ENCODE results near the gene SV2C.
"Not testable (repeated sequence)": the region's sequence is repeated elsewhere in the genome, so short reads cannot be mapped to it uniquely, and the experiment has no call there.

SV2C gene

DNA sequence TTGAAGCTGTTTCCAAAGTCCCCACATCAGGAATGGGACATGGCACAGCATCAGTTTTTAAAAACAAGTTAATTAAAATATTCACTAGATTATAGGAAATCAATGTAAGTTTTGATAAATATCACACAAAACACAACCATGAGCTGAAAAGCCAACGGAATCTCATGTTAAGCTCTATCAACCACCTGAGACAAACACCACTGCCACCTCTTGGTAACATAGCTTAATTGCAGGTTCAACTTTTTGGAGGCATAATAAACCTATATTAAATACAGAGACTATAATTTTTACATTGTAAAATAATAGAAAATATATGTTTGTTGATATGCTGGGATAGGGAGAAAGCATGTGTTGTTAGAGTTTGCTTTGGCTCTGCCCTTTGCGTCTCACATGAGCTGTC, 126.1 kb downstream of the SV2C start:
- DNase-seq, result no peak

DNA sequence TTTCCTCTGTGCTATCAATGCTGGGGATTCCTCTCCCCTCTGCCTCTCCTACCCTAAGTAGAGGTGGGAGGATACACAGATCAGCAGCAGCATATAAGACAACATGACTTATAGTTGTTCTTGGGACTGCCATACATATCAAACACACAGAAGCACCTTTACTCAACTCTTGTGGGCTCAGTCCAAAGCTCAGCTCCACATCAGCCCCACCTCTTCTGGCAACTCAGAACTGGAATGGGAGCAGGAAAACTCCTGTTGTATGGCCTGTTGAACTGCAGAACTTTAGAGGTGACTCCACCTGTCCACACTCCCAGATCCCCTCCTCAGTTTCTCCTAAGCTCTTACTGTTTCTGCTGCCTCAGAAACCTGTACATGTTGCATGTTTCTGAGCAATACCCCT, 127.8 kb downstream of the SV2C start:
- no peak for DNase-seq

- DNase-seq, result no peak
Observed at GRCh38 chr5:76213858-76214257, 130.7 kb downstream of the SV2C start.

GRCh38 chr5:76216748-76217147, 133.6 kb downstream of the SV2C start:
- DNase-seq, result no peak

DNA sequence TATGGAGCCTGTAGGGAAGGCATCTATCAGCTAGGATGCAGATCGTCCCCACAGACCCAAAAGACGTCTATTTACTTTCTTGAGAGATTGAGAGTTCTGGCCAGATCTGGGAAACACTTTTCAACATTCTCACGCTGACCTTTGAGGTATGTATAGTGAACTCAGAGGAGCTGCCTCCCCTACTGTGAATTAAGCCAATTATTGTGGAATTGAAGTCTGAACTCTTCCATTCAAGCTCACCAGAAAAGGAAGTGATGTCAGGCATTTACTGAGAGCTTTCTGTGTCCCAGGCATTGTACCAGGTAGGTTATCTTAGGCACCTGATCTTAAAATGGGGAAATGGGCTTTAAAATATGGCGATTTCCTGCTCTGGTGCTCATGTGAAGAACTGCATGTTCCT, 136.5 kb downstream of the SV2C start:
- DNase-seq, result no peak

DNA sequence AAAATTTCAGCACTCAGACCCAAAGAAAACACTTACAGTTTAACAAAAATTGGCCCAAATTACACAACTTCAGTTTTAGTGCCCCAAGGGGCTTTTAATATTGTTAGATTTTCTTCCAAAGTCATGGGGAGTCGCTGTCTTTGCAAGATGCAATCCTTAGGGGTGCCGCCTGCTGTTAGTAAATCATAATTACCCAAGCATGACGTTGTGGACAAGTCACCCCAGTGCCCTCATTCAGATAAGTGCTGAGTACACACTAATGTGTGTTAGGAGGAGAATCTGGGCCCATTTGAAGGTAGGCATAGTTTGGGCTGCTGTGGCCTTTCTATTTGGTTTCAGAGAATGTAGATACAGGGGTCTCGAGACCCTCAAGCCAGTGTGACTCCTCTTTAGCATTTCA, 138.1 kb downstream of the SV2C start:
- no peak for DNase-seq

- DNase-seq, result no peak
Observed at GRCh38 chr5:76222318-76222717, 139.1 kb downstream of the SV2C start.

DNA sequence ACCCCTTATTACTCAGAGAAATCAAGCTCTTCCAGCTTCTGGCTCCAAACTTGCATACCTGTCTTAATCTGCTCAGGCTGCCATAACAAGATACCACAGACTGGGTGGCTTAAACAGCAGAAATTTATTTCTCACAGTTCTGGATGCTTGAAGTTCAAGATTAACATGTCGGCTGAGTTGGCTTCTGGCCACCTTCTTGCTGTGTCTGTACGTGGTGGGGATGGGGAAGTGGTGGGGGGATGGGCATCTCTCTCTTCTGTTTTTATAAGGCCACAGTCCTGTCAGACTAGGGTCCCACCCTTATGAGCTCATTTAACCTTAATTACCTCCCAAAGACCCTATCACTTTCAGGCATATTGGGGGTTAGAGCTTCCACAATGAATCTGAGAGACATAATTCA, 140.5 kb downstream of the SV2C start:
- no peak for DNase-seq

DNA sequence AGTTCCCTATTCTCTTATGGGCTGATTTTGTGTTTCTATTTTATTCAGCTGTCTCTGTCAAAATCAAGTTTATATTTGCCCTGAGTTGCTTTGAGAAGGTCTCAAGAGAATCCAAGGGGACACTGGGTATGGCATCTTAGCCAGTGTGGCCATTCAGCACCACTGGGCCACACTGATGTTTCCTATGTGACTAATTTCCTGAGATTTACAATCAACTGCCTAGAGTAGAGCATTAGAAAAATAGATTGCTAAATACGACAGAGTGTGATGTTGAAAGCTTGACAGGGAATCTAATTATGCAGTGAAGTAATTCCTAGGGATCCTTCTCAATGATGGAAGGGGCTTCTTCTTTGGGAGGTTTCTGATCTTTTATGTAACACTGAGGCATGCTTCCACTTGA, 141.7 kb downstream of the SV2C start:
- DNase-seq, result no peak

DNA sequence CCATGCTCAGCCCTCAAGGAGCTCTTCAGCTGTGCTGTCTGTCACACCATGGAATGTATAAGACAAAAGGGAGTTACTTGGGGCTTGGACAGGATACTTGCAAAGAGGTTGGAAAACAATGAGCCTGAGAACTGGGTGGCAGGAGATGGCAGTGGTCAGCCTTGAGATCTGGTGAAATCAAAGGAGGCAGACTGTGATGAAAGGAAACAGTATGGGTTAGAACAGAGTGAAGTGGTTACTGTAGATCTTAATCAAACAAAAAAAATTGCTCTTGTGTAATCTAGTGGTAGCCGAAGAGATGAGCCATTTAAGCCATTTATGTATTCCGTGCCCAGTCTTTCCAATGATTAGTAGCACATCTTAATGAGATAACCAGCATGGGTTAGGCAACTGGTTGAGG, 142.2 kb downstream of the SV2C start:
- DNase-seq, result no peak

- no peak for DNase-seq
Observed at GRCh38 chr5:76229900-76230299, 146.7 kb downstream of the SV2C start.

DNA sequence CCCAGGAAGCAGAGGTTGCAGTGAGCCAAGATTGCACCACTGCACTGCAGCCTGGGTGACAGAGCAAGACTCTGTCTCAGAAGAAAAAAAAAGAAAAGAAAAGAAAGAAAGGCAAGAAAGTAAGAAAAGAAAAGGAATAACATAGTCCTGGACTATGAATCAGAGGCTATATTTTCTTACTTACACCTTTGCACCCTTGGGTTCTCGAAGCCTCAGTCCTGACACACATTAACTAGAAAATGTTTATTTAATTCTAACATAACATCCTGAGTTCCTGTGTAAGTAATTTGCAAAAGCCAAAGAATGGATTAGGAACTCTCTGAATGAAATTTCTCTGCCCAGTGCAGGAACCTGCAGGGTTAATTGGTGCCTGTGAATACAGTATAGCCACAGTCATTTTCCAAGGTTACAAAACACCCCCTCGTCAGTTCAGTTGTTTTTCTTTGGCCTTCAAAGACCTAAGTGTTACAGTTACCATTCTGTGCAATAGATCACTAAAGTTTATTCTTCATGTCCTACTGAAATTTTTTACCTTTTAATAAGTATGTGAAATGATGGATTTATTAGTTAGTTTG, 147.6 kb downstream of the SV2C start:
- no peak for DNase-seq

DNA sequence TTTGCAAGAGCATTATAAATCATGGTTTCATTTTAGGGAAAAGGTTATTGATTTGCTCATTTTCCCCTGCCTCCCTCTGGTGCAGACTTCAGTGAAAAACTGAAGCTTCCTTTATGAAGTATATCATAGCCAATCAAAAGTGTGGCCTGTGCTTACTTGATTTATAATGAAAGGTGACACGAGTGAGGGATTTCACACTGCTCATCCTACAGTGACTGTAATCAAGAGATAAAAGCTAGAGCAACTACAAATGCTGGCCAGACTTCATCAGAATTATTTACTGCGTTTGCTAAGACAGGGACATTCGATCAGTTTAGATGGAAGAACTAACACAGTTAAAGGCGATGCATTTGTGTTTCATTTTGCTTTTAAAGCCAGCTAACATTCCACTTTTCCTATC, 151.5 kb downstream of the SV2C start:
- no peak for DNase-seq

- no peak for DNase-seq
Observed at GRCh38 chr5:76236684-76237083, 153.5 kb downstream of the SV2C start.

DNA sequence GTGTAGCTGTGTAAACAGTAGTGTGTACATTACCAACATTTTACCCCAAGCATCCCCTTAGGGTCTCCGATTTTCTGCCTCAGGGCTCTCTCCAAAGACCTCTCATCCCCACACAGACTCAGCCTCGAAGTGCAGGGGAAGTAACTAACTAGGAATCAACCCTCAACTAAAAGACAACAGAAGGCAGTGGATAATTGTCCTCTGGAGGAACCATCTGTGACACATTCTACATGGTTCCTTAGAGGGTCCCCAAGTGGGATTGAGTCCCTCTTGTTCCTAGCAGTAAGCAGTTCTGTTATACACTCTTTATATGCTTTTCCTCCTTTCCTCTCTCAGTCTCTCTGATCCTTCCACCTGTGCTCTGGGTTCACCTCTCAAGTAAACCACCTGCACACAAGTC, 157.2 kb downstream of the SV2C start:
- no peak for DNase-seq

- DNase-seq, result not testable (repeated sequence)
Observed at GRCh38 chr5:76242155-76242554, 159.0 kb downstream of the SV2C start.

DNA sequence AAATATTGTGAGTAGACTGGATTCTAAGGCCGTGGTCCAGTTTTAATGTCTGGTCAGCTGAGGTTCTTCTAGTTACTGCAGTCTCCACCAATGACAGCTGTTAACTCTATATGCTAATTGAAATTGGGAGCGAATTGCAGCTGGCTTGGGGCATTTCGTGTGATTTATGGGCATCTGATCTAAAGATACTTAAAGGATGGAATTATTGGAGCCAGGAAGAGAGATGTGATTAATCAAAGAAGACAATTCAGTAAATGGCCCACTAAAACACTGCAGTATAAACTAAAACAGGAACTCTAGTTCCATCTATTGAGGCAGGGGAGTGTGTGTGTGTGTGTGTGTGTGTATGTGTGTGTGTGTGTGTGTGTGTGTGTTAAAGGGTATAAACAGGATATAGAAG, 162.4 kb downstream of the SV2C start:
- DNase-seq, result no peak

DNA sequence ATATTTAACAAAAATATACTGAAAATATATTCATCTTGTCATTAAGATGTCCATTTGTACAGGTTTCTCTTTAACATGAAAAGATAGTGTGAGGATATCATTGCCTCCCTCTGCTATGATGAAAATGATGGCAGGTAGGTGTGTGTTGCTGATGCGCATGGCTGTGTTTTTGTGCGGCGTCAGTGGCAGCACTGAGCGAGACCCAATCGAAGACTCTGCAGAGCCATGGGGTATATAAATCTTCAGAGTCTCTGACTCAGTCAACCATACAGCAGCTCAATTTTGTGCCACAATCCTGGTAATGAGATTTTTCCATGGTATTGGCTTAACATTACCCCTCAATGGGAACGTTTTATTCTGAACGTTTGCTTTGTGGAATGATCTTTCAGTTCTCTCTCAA, 166.4 kb downstream of the SV2C start:
- DNase-seq, result no peak

GRCh38 chr5:76250463-76250862, 167.3 kb downstream of the SV2C start:
- DNase-seq, result no peak

GRCh38 chr5:76251656-76252055, 168.5 kb downstream of the SV2C start:
- no peak for DNase-seq

GRCh38 chr5:76252437-76252836, 169.3 kb downstream of the SV2C start:
- no peak for DNase-seq

- DNase-seq, result peak; percentile 11
Observed at GRCh38 chr5:76256116-76256889, 173.1 kb downstream of the SV2C start.

- DNase-seq, result no peak
Observed at GRCh38 chr5:76257225-76257833, 174.1 kb downstream of the SV2C start.

DNA sequence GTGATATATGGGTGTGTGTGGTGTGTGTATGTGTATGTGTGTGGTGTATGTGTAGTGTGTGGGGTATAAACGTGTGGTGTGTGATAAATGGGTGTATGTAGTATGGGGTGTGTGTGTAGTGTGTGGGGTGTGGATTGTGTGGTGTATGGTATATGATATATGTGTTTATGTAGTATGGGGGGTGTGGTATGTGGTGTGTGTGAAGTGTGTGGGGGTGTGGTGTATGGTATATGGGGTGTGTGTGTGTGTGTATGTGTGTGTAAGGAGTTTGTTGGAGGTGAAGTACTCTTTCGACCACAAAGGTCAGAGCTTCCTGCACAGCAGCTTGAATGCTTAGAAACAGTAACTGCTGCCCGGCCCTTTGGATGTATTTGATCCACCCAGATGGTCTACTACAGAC, 174.7 kb downstream of the SV2C start:
- DNase-seq, result no peak

GRCh38 chr5:76264681-76265080, 181.5 kb downstream of the SV2C start:
- DNase-seq, result no peak

All from NCI-H526 treated with DMSO at 0.1 percent for 48 hours (cell line).